ENCODE data around the gene CCDC6.

- TF ChIP-seq, protein P1, sequence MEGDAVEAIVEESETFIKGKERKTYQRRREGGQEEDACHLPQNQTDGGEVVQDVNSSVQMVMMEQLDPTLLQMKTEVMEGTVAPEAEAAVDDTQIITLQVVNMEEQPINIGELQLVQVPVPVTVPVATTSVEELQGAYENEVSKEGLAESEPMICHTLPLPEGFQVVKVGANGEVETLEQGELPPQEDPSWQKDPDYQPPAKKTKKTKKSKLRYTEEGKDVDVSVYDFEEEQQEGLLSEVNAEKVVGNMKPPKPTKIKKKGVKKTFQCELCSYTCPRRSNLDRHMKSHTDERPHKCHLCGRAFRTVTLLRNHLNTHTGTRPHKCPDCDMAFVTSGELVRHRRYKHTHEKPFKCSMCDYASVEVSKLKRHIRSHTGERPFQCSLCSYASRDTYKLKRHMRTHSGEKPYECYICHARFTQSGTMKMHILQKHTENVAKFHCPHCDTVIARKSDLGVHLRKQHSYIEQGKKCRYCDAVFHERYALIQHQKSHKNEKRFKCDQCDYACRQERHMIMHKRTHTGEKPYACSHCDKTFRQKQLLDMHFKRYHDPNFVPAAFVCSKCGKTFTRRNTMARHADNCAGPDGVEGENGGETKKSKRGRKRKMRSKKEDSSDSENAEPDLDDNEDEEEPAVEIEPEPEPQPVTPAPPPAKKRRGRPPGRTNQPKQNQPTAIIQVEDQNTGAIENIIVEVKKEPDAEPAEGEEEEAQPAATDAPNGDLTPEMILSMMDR (conservative IDR thresholded peaks at IDR 0.05; ENCODE audit: low read length), result no peak
- no peak for TF ChIP-seq EZH2phosphoT487 (IDR thresholded peaks at IDR 0.05; ENCODE audit: borderline replicate concordance, low read depth, low read length)
These were observed 76.8 kb downstream of the CCDC6 start for GRCh38 chr10:59829601-59830000.

Data from OCI-LY7 (cell line).